Measurements from ENCODE around the gene LMCD1. TPM values are rescaled to one million over a fixed set of nuclear protein-coding genes. Genes with fewer than 3 reads are reported as not detected.

LMCD1 gene
- total and polyA plus RNA-seq, 3 experiments from 2014 or later: 0.83 to 2.6 (median 2.0) TPM

GRCh38 chr3:8550611-8551010 lies 49.0 kb downstream of the LMCD1 start:
- Mint-ChIP-seq H3K9me3 (no peaks in the 10 kb centered on the region), H3K36me3 (no peaks in the 10 kb centered on the region), H3K4me1 (no peaks in the 10 kb centered on the region), H3K4me3 (no peak overlapping the region), H3K27ac (no peak overlapping the region), H3K27me3 (no peaks in the 10 kb centered on the region)
- Histone ChIP-seq H3K27ac (ENCODE audit: low read depth, low read length) (no peak overlapping the region), H3K4me3 (ENCODE audit: low read length) (no peak overlapping the region), H3K36me3 (ENCODE audit: insufficient read depth, low read length) (no peaks in the 10 kb centered on the region), H3K9me3 (ENCODE audit: low read length) (no peaks in the 10 kb centered on the region), H3K27me3 (ENCODE audit: insufficient read depth, low read length, poor library complexity, severe bottlenecking) (no peaks in the 10 kb centered on the region), H3K4me1 (ENCODE audit: insufficient read depth, low read length) (no peaks in the 10 kb centered on the region)
- ChIA-PET CTCF (no interaction called here), POLR2A (no interaction called here)
- no peak for DNase-seq

- POLR2A ChIA-PET: no interaction called here
Measured at GRCh38 chr3:8552223-8552762, 50.7 kb downstream of the LMCD1 start.

GRCh38 chr3:8553405-8553804 lies 51.8 kb downstream of the LMCD1 start:
- H3K27ac ChIP-seq (ENCODE audit: low read depth, low read length): no peak overlapping the region
- Mint-ChIP-seq H3K36me3 (no peaks in the 10 kb centered on the region), H3K27ac (no peak overlapping the region), H3K4me3 (no peak overlapping the region), H3K4me1 (no peaks in the 10 kb centered on the region), H3K9me3 (no peaks in the 10 kb centered on the region), H3K27me3 (peaks cover 0 to 1% of the 10 kb centered on the region in 2 donors)
- H3K4me1 ChIP-seq (ENCODE audit: insufficient read depth, low read length): no peaks in the 10 kb centered on the region
- no peaks in the 10 kb centered on the region for H3K9me3 ChIP-seq (ENCODE audit: low read length)
- no peaks in the 10 kb centered on the region for H3K36me3 ChIP-seq (ENCODE audit: insufficient read depth, low read length)
- CTCF ChIA-PET: no interaction called here
- H3K4me3 ChIP-seq (ENCODE audit: low read length): no peak overlapping the region
- no peaks in the 10 kb centered on the region for H3K27me3 ChIP-seq (ENCODE audit: insufficient read depth, low read length, poor library complexity, severe bottlenecking)
- DNase-seq: no peak
- POLR2A ChIA-PET: no interaction called here

More at GRCh38 chr3:8552223-8552762, 50.7 kb downstream of the LMCD1 start:
- Histone ChIP-seq H3K4me1 (ENCODE audit: insufficient read depth, low read length) (no peaks in the 10 kb centered on the region), H3K9me3 (ENCODE audit: low read length) (no peaks in the 10 kb centered on the region), H3K36me3 (ENCODE audit: insufficient read depth, low read length) (no peaks in the 10 kb centered on the region), H3K27ac (ENCODE audit: low read depth, low read length) (no peak overlapping the region), H3K27me3 (ENCODE audit: insufficient read depth, low read length, poor library complexity, severe bottlenecking) (no peaks in the 10 kb centered on the region), H3K4me3 (ENCODE audit: low read length) (no peak overlapping the region)
- CTCF ChIA-PET: no interaction called here
- Mint-ChIP-seq H3K9me3 (no peaks in the 10 kb centered on the region), H3K4me3 (no peak overlapping the region), H3K27ac (no peak overlapping the region), H3K36me3 (no peaks in the 10 kb centered on the region), H3K4me1 (no peaks in the 10 kb centered on the region), H3K27me3 (no peaks in the 10 kb centered on the region)
- DNase-seq: no peak

- POLR2A ChIA-PET: no interaction called here
- no peaks in the 10 kb centered on the region for H3K9me3 ChIP-seq (ENCODE audit: low read length)
- no peaks in the 10 kb centered on the region for H3K36me3 Mint-ChIP-seq
- H3K27ac Mint-ChIP-seq: no peak overlapping the region
- peaks cover 0 to 9% of the 10 kb centered on the region in 2 donors for H3K27me3 Mint-ChIP-seq
- CTCF ChIA-PET: no interaction called here
- H3K4me3 ChIP-seq (ENCODE audit: low read length): no peak overlapping the region
- no peaks in the 10 kb centered on the region for H3K4me1 ChIP-seq (ENCODE audit: insufficient read depth, low read length)
- no peak overlapping the region for H3K4me3 Mint-ChIP-seq
- no peaks in the 10 kb centered on the region for H3K27me3 ChIP-seq (ENCODE audit: insufficient read depth, low read length, poor library complexity, severe bottlenecking)
- H3K27ac ChIP-seq (ENCODE audit: low read depth, low read length): no peak overlapping the region
- DNase-seq: no peak
- H3K4me1 Mint-ChIP-seq: no peaks in the 10 kb centered on the region
- H3K9me3 Mint-ChIP-seq: no peaks in the 10 kb centered on the region
- H3K36me3 ChIP-seq (ENCODE audit: insufficient read depth, low read length): no peaks in the 10 kb centered on the region
Measured at GRCh38 chr3:8554696-8555095, 53.1 kb downstream of the LMCD1 start.

GRCh38 chr3:8555113-8555661 lies 53.6 kb downstream of the LMCD1 start:
- Mint-ChIP-seq H3K27me3 (peaks cover 0 to 9% of the 10 kb centered on the region in 2 donors), H3K9me3 (no peaks in the 10 kb centered on the region), H3K4me1 (no peaks in the 10 kb centered on the region), H3K27ac (no peak overlapping the region), H3K4me3 (no peak overlapping the region), H3K36me3 (no peaks in the 10 kb centered on the region)
- no peaks in the 10 kb centered on the region for H3K9me3 ChIP-seq (ENCODE audit: low read length)
- H3K4me3 ChIP-seq (ENCODE audit: low read length): no peak overlapping the region
- ChIA-PET POLR2A (no interaction called here), CTCF (interaction anchor here (0.6 kb wide), 2 partner anchors 664 to 990 kb away, joined by 3 read pairs; no protein-coding TSS in a partner anchor)
- H3K27ac ChIP-seq (ENCODE audit: low read depth, low read length): no peak overlapping the region
- no peaks in the 10 kb centered on the region for H3K27me3 ChIP-seq (ENCODE audit: insufficient read depth, low read length, poor library complexity, severe bottlenecking)
- no peaks in the 10 kb centered on the region for H3K4me1 ChIP-seq (ENCODE audit: insufficient read depth, low read length)
- no peaks in the 10 kb centered on the region for H3K36me3 ChIP-seq (ENCODE audit: insufficient read depth, low read length)
- no peak for DNase-seq

GRCh38 chr3:8555725-8556472 lies 54.3 kb downstream of the LMCD1 start:
- no peaks in the 10 kb centered on the region for H3K36me3 Mint-ChIP-seq
- CTCF ChIA-PET: interaction anchor here (0.6 kb wide), 2 partner anchors 663 to 989 kb away, joined by 3 read pairs; no protein-coding TSS in a partner anchor
- POLR2A ChIA-PET: no interaction called here
- Histone ChIP-seq H3K4me3 (ENCODE audit: low read length) (no peak overlapping the region), H3K27me3 (ENCODE audit: insufficient read depth, low read length, poor library complexity, severe bottlenecking) (no peaks in the 10 kb centered on the region), H3K9me3 (ENCODE audit: low read length) (no peaks in the 10 kb centered on the region), H3K27ac (ENCODE audit: low read depth, low read length) (no peak overlapping the region), H3K36me3 (ENCODE audit: insufficient read depth, low read length) (no peaks in the 10 kb centered on the region), H3K4me1 (ENCODE audit: insufficient read depth, low read length) (no peaks in the 10 kb centered on the region)
- H3K4me1 Mint-ChIP-seq: no peaks in the 10 kb centered on the region
- no peaks in the 10 kb centered on the region for H3K9me3 Mint-ChIP-seq
- H3K27me3 Mint-ChIP-seq: peaks cover 0 to 9% of the 10 kb centered on the region in 2 donors
- no peak for DNase-seq
- H3K4me3 Mint-ChIP-seq: no peak overlapping the region
- no peak overlapping the region for H3K27ac Mint-ChIP-seq

GRCh38 chr3:8556473-8556869 lies 54.8 kb downstream of the LMCD1 start:
- Histone ChIP-seq H3K9me3 (ENCODE audit: low read length) (no peaks in the 10 kb centered on the region), H3K4me3 (ENCODE audit: low read length) (no peak overlapping the region), H3K36me3 (ENCODE audit: insufficient read depth, low read length) (no peaks in the 10 kb centered on the region), H3K27ac (ENCODE audit: low read depth, low read length) (no peak overlapping the region), H3K27me3 (ENCODE audit: insufficient read depth, low read length, poor library complexity, severe bottlenecking) (no peaks in the 10 kb centered on the region), H3K4me1 (ENCODE audit: insufficient read depth, low read length) (no peaks in the 10 kb centered on the region)
- no peak overlapping the region for H3K4me3 Mint-ChIP-seq
- H3K36me3 Mint-ChIP-seq: no peaks in the 10 kb centered on the region
- H3K4me1 Mint-ChIP-seq: no peaks in the 10 kb centered on the region
- POLR2A ChIA-PET: no interaction called here
- no peaks in the 10 kb centered on the region for H3K9me3 Mint-ChIP-seq
- H3K27ac Mint-ChIP-seq: no peak overlapping the region
- H3K27me3 Mint-ChIP-seq: peaks cover 0 to 9% of the 10 kb centered on the region in 2 donors
- DNase-seq: no peak
- CTCF ChIA-PET: no interaction called here

- POLR2A ChIA-PET: no interaction called here
- no peaks in the 10 kb centered on the region for H3K4me1 Mint-ChIP-seq
- Histone ChIP-seq H3K36me3 (ENCODE audit: insufficient read depth, low read length) (no peaks in the 10 kb centered on the region), H3K9me3 (ENCODE audit: low read length) (no peaks in the 10 kb centered on the region), H3K4me3 (ENCODE audit: low read length) (no peak overlapping the region), H3K4me1 (ENCODE audit: insufficient read depth, low read length) (no peaks in the 10 kb centered on the region), H3K27me3 (ENCODE audit: insufficient read depth, low read length, poor library complexity, severe bottlenecking) (no peaks in the 10 kb centered on the region), H3K27ac (ENCODE audit: low read depth, low read length) (no peak overlapping the region)
- DNase-seq: no peak
- peaks cover 0 to 9% of the 10 kb centered on the region in 2 donors for H3K27me3 Mint-ChIP-seq
- CTCF ChIA-PET: no interaction called here
- no peak overlapping the region for H3K27ac Mint-ChIP-seq
- H3K4me3 Mint-ChIP-seq: no peak overlapping the region
- H3K36me3 Mint-ChIP-seq: no peaks in the 10 kb centered on the region
- H3K9me3 Mint-ChIP-seq: no peaks in the 10 kb centered on the region
Measured at GRCh38 chr3:8557298-8557697, 55.7 kb downstream of the LMCD1 start.

Measured in CD8-positive, alpha-beta memory T cell (primary cell).